ENCODE data around the gene FCER1G.

Gene FCER1G

GRCh38 chr1:161171696-161172095, 43.4 kb upstream of the FCER1G start:
- no peak overlapping the region for H3K27ac ChIP-seq
- TF ChIP-seq CTCF (IDR thresholded peaks at IDR 0.05; ENCODE audit: low read depth, low read length) = no peak
- H3K9me3 ChIP-seq (ENCODE audit: severe bottlenecking) = no peaks in the 10 kb centered on the region
- H3K36me3 ChIP-seq = peaks cover 80% of the 10 kb centered on the region
- H3K27me3 ChIP-seq (ENCODE audit: insufficient read depth, low read depth, severe bottlenecking) = no peaks in the 10 kb centered on the region
- H3K4me3 ChIP-seq (ENCODE audit: low read depth, low read length) = no peak overlapping the region
- DNase-seq = no peak

DNA sequence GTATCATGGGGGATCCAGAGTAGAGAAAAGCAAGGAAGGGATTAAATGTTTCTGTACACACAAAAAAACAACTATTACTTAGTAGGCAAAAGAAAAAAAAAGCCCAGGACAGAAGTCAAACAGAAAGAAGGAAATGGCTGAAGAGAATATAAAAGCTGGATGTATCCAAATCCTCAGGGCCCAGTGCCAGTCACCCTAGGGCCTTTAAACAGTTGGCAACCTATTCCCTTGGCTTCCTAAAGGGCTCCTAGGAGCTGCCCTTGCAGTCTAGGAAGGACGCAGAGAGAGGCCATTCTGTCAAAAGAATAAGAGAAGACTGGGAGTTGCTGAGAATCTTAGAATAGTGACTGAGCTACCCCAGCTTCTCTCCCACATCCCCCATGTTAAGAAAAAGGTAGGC, 42.7 kb upstream of the FCER1G start:
- no peak for TF ChIP-seq CTCF (IDR thresholded peaks at IDR 0.05; ENCODE audit: low read depth, low read length)
- Histone ChIP-seq H3K9me3 (ENCODE audit: severe bottlenecking) (no peaks in the 10 kb centered on the region), H3K27ac (no peak overlapping the region), H3K4me3 (ENCODE audit: low read depth, low read length) (no peak overlapping the region), H3K27me3 (ENCODE audit: insufficient read depth, low read depth, severe bottlenecking) (no peaks in the 10 kb centered on the region), H3K36me3 (peaks cover 80% of the 10 kb centered on the region)
- DNase-seq = no peak

GRCh38 chr1:161172776-161173376, 42.2 kb upstream of the FCER1G start:
- TF ChIP-seq CTCF (IDR thresholded peaks at IDR 0.05; ENCODE audit: low read depth, low read length) = no peak
- DNase-seq = no peak
- H3K36me3 ChIP-seq = peaks cover 76% of the 10 kb centered on the region
- no peak overlapping the region for H3K27ac ChIP-seq
- no peaks in the 10 kb centered on the region for H3K9me3 ChIP-seq (ENCODE audit: severe bottlenecking)
- no peak overlapping the region for H3K4me3 ChIP-seq (ENCODE audit: low read depth, low read length)
- no peaks in the 10 kb centered on the region for H3K27me3 ChIP-seq (ENCODE audit: insufficient read depth, low read depth, severe bottlenecking)

DNA sequence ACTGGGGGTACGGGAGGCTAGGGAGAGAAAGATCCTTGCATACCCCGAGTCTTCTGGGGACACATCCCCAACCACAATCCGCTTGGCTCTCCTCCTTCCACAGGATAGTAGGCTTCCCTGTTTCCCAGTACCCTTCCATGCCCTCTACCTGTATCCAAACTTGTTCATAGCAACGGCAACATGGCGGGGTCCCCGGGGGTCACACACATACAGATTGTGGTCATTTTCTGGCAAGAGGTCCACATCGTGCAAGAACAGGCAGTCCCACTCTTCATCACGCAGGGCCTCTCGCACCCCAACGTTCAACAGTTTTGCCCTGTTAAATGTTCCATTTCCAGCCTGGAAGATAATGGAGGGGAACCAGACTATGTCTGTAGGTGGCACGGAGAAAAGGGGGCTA, 41.4 kb upstream of the FCER1G start:
- Histone ChIP-seq H3K4me3 (ENCODE audit: low read depth, low read length) (no peak overlapping the region), H3K27me3 (ENCODE audit: insufficient read depth, low read depth, severe bottlenecking) (no peaks in the 10 kb centered on the region), H3K36me3 (peaks cover 72% of the 10 kb centered on the region), H3K9me3 (ENCODE audit: severe bottlenecking) (no peaks in the 10 kb centered on the region), H3K27ac (no peak overlapping the region)
- TF ChIP-seq CTCF (IDR thresholded peaks at IDR 0.05; ENCODE audit: low read depth, low read length) = no peak
- DNase-seq = no peak

- no peaks in the 10 kb centered on the region for H3K27me3 ChIP-seq (ENCODE audit: insufficient read depth, low read depth, severe bottlenecking)
- H3K27ac ChIP-seq = no peak overlapping the region
- peaks cover 60% of the 10 kb centered on the region for H3K36me3 ChIP-seq
- TF ChIP-seq CTCF (IDR thresholded peaks at IDR 0.05; ENCODE audit: low read depth, low read length) = no peak
- H3K4me3 ChIP-seq (ENCODE audit: low read depth, low read length) = no peak overlapping the region
- no peak for DNase-seq
- H3K9me3 ChIP-seq (ENCODE audit: severe bottlenecking) = no peaks in the 10 kb centered on the region
Observed at GRCh38 chr1:161174911-161175310, 40.2 kb upstream of the FCER1G start.

Measured in WERI-Rb-1 (cell line).